Measurements from ENCODE around the gene DUT. TPM values are rescaled to one million over a fixed set of nuclear protein-coding genes. Genes with fewer than 3 reads are reported as not detected.

DUT gene
- total and polyA plus RNA-seq, 2 of the 8 experiments (the other 6 are each of a cell fraction or from before 2014, with no cell fraction given), result 71.5 to 246 TPM

- no peak overlapping the region for H2AK5ac ChIP-seq (ENCODE audit: low read depth, low read length)
- H3K9ac ChIP-seq (replicated peaks in 1 of 4; ENCODE audit: extremely low read depth in 1 of 4, low read depth in 3 of 4, low read length in 3 of 4), result no peak overlapping the region
- H3K27ac ChIP-seq (ENCODE audit: low read depth, low read length), result no peak overlapping the region
- H3K27me3 ChIP-seq (replicated peaks in 1 of 4; ENCODE audit: control insufficient read depth in 3 of 4, extremely low read depth in 1 of 4, insufficient read depth in 3 of 4, low read length in 3 of 4), result no peaks in the 10 kb centered on the region
- H4K20me1 ChIP-seq (replicated peaks in 1 of 2; ENCODE audit: control insufficient read depth in 1 of 2, insufficient read depth in 2 of 2, low read length in 2 of 2), result no peaks in the 10 kb centered on the region
- H3K4me2 ChIP-seq (ENCODE audit: insufficient read depth in 1 of 2, low read depth in 2 of 2, low read length in 2 of 2), result no peak overlapping the region
- no peak overlapping the region for H4K91ac ChIP-seq (replicated peaks; ENCODE audit: insufficient read length, low read length)
- H2AFZ ChIP-seq (ENCODE audit: low read length), result no peak overlapping the region
- no peak overlapping the region for H4K8ac ChIP-seq (ENCODE audit: extremely low read depth, insufficient read depth, low read length)
- no peak overlapping the region for H2BK5ac ChIP-seq (ENCODE audit: low read depth, low read length)
- H3K18ac ChIP-seq (ENCODE audit: extremely low read depth, low read length), result no peak overlapping the region
- no peak overlapping the region for H2BK120ac ChIP-seq (replicated peaks; ENCODE audit: low read depth, low read length)
- TF ChIP-seq SP4 (IDR thresholded peaks at IDR 0.05; ENCODE audit: low read length), result no peak
- TF ChIP-seq POLR2A (IDR thresholded peaks at IDR 0.05; ENCODE audit: control extremely low read depth in 1 of 2, low read depth in 2 of 2, low read length in 2 of 2), result no peak
- TF ChIP-seq JUND (IDR thresholded peaks at IDR 0.05; ENCODE audit: low read length), result no peak
- no peak for TF ChIP-seq TEAD4 (IDR thresholded peaks at IDR 0.05; ENCODE audit: low read depth, low read length)
- TF ChIP-seq NRF1 (IDR thresholded peaks at IDR 0.05; ENCODE audit: low read depth, low read length), result no peak
- TF ChIP-seq HDAC6 (IDR thresholded peaks at IDR 0.05; ENCODE audit: low read depth, low read length), result no peak
- TF ChIP-seq JUN (IDR thresholded peaks at IDR 0.05; ENCODE audit: low read depth, low read length), result no peak
- no peak for TF ChIP-seq CBX5 (IDR thresholded peaks at IDR 0.05; ENCODE audit: low read depth, low read length)
- no peaks in the 10 kb centered on the region for H3K79me2 ChIP-seq (ENCODE audit: control insufficient read depth in 1 of 2, insufficient read depth in 2 of 2, low read length in 2 of 2)
- POLR2A ChIA-PET (ENCODE audit: partially characterized antibody), result no interaction called here
- no peak overlapping the region for H3K14ac ChIP-seq (ENCODE audit: insufficient read length)
- H3K4me3 ChIP-seq (ENCODE audit: extremely low read depth in 1 of 4, insufficient read depth in 2 of 4, low read depth in 3 of 4, low read length in 4 of 4), result no peak overlapping the region
- no peak overlapping the region for H3K56ac ChIP-seq (replicated peaks; ENCODE audit: insufficient read length, low read depth, low read length)
- H2BK20ac ChIP-seq (ENCODE audit: low read length), result no peak overlapping the region
- H3K4ac ChIP-seq (replicated peaks; ENCODE audit: insufficient read length, low read depth, low read length), result no peak overlapping the region
- H3K23me2 ChIP-seq (ENCODE audit: low read depth, low read length), result no peaks in the 10 kb centered on the region
- no peaks in the 10 kb centered on the region for H3K79me1 ChIP-seq (ENCODE audit: low read depth, low read length)
- no peaks in the 10 kb centered on the region for H3K36me3 ChIP-seq (ENCODE audit: control insufficient read depth in 2 of 4, insufficient read depth in 4 of 4, low read length in 3 of 4)
- H2BK12ac ChIP-seq (ENCODE audit: low read depth, low read length), result no peak overlapping the region
- no peak overlapping the region for H3K23ac ChIP-seq (ENCODE audit: insufficient read length)
- no peaks in the 10 kb centered on the region for H3K9me3 ChIP-seq (ENCODE audit: insufficient read depth in 2 of 2, low read depth in 1 of 2, low read length in 1 of 2)
- no peak overlapping the region for H2BK15ac ChIP-seq (ENCODE audit: low read length)
- H4K5ac ChIP-seq (ENCODE audit: insufficient read length, low read depth, low read length), result no peak overlapping the region
- DNase-seq (ENCODE audit: low read depth in 1 of 2, low spot score in 2 of 2), result no peak
- CTCF ChIA-PET (ENCODE audit: partially characterized antibody), result interaction anchor here (0.9 kb wide), 1 partner anchor 26 kb away, joined by 3 read pairs; no protein-coding TSS in a partner anchor
- H3K4me1 ChIP-seq (replicated peaks in 1 of 4; ENCODE audit: control insufficient read depth in 3 of 4, insufficient read depth in 4 of 4, low read length in 3 of 4), result no peaks in the 10 kb centered on the region
- WGBS, 2 experiments (ENCODE audit: extremely low coverage in 1 of 2, insufficient coverage in 1 of 2, insufficient read length in 1 of 2, insufficient replicate concordance in 2 of 2, low coverage in 1 of 2, low lambda C conversion rate in 2 of 2, missing lambda C conversion rate in 1 of 2), result 74% methylated on average over 5 of the region's 5 CpGs; no CpG with 5 or more reads in 1 of the 2 experiments
- no peak for FAIRE-seq
Observed at GRCh38 chr15:48363474-48363873, 32.2 kb downstream of the DUT start.

Data from H1 (cell line).